CD4-positive, alpha-beta T cell treated with Interleukin-15 for 1 hour (primary cell): Measurements from ENCODE around the gene ARHGAP19.

ENCODE experiments used
- DNase-seq: peaks from one replicate; pipeline ENCODE4 v3.0.0-alpha.2; 2020

The ARHGAP19 gene

DNA sequence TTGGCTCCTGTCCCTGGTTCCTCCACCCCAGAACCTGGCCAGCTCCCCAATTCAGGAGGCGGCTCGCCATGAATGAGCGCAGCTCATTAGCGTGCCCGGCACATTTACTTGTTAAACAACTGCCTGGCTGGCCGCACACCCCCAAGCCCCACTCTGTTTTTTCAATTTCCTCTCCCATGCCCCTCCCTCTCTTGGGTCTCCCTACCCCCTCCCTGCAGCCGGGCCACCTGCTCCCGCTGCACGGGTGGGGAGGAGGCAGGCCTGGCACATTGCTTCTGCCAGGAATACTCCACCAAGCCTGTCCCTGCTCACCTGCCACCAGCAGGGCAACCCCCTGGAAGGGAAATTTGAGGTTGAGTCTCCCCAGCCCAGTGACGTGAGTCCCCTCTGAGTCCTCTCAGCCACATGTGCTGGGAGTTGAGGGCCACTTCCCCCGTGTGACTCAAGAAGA, 104.2 kb downstream of the ARHGAP19 start:
- no peak for DNase-seq

DNA sequence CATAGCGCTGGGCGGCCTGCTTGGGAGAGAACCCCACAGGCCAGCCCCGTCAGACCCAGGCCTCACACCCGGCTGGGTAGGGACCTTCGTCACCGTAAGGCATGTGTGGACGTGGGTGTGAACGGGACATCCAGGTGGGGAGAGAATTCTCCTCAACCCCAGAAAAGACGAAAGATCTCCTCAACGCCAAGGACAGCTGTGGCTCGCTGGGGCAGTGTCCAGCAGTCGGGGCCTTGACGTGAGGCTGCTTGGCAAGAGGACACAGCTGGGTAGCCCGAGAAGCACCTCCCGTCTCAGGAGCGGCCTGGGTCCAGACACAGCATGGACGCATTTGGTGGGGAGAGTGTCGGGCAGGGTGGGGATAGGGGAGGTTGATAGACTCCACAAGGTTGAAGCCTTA, 105.5 kb downstream of the ARHGAP19 start:
- no peak for DNase-seq

DNA sequence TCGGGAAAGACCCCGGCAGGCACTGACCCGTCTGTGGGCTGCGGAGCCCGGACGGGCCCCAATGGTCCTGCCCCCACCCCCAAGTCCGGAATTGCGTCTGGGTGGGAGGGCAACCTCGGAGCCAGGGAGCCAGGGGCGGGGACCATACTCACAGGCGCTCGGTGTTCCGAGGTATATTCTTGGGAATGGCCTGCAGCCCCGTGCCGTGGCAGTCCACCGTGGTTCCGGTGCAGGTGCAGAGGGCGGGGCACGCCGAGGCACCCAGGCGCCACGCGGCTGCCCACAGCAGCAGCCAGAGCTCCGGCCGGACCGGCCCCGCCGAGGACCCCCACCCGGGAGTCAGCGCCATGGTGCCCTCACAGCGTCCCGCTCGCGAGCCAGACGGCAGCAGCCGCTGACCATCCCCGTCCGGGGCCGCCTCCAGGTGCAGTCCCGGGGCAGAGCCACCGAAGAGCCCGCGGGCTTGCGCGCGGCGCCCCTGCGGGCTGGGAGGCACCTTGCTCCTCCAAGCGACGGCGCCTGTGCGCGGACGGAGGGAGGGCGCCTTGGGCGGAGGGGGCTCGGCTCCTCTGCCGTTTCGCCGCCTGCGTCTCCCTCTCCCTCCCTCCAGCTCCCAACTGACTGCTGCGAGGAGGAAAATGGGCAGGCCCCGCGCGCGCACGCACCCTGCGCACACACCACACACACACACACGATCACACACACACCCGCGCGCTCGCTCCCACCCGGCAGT, 106.9 kb downstream of the ARHGAP19 start, which contains the start of gene SLIT1:
TSS of gene SLIT1 (minus strand) at position 634 of the 733 bp plus-strand sequence. CDS start at position 349, 285 bp downstream.
- no peak for DNase-seq

GRCh38 chr10:97184971-97185325, 107.5 kb downstream of the ARHGAP19 start:
- DNase-seq: no peak

DNA sequence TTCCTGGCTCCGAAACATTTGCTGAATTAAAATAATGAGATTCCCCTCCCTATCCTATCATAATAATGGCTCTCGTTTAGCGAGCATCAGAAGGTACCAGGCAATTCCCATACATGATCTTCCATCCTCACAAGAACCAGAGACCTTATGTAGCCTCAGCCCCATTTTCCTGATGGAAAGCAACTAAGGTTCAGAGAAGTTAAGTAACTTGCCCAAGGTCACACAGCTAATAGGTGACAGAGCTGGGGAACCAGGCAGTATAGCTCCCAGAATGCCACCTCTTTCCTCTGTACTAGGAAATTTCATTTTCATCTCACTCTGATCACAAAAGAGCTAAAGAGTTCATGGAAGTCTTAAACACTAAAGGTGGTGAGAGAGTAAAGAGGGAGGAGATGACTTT, 109.1 kb downstream of the ARHGAP19 start:
- DNase-seq: no peak

DNA sequence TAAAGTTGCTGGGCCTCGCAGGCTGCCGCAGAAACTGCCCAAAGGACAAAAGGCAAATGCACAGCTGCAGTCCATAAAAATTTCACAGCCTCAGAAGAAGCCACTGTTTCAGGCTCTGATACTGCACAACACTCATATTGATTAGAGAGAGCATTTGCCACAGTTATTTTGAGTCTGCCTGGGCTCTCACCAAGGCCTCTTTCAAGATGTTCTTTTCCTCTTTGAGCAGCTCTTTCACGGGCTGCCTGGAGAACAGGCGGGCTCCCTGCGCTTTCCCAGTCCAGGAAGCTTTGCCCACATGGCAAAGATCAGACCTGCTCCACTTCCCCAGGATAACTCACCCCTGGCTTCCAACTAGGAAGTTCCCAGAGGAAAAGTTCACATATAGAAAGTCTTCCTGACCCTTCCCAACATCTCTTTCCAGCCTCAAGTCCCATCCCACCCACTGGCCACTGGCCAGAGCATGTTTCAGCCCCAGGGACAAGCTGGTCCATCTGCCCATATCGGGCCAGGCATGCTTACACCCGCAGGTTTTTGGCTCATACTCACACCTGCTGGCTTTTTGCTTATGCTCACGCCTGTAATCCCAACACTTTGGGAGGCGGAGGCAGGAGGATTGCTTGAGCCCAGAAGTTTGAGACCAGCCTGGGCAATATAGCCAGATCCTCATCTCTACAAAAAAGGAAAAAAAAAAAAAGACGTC, 110.0 kb downstream of the ARHGAP19 start:
- no peak for DNase-seq

DNA sequence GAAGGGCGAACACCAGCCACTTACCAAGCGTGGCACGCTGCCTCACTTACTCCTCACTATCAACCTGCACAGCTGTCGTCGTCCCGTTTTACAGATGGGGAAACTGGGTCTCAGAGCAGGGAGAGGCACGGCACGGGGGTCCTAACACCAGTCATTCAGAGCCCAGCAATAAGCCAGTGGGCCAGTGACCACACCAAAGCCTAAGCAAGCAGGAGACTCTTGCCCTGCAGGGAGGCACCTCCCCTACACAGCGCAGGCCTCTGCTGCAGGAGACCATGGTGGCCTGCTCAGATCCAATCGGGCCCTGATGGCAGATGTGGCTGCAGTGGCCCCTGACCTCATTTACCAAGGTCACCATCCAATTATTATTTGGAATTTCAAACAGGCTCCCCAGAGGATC, 111.5 kb downstream of the ARHGAP19 start:
- no peak for DNase-seq

GRCh38 chr10:97180363-97180755, 112.1 kb downstream of the ARHGAP19 start:
- DNase-seq: no peak

- no peak for DNase-seq
Measured at GRCh38 chr10:97179731-97180362, 112.6 kb downstream of the ARHGAP19 start.

- DNase-seq: no peak
Measured at GRCh38 chr10:97179311-97179710, 113.1 kb downstream of the ARHGAP19 start.

DNA sequence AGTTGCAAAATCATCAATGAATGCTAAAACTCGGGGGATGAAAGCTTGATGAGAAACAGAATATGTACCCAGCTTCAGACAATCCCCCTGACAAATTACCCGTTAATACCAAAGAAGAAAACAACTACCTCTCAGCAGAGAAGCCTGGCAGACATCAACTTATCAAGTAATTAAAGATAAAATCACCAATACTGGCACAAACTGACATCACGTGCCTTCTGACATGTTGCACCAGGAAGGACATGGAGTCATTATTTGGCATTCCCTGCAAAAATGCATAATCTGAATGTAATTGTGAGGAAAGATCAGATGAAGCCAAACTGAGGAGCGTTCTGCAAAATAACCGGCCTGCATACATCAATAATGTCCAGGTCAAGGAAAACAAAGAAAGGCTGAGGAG, 114.4 kb downstream of the ARHGAP19 start:
- DNase-seq: no peak

DNA sequence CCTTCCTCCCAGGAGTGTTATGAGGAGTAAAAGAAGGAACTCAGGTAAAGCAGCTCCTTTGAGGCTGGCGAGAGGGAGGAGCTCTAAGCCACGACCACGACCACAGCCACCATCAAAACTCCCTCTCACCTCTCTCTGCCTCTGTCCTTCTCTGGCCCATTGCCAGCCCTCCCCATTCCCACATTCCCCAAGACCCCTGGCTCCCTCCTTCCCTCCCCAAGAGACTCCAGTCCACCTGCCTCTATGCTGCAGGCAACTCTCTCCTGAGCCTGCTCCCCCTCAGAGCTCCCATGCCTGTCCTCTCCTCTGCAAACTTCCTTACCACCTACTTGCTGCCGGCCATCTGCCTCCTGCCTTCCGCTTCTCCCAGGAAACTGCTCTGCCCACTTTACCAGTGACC, 116.2 kb downstream of the ARHGAP19 start:
- DNase-seq: no peak

- no peak for DNase-seq
Measured at GRCh38 chr10:97175586-97175985, 116.9 kb downstream of the ARHGAP19 start.

DNA sequence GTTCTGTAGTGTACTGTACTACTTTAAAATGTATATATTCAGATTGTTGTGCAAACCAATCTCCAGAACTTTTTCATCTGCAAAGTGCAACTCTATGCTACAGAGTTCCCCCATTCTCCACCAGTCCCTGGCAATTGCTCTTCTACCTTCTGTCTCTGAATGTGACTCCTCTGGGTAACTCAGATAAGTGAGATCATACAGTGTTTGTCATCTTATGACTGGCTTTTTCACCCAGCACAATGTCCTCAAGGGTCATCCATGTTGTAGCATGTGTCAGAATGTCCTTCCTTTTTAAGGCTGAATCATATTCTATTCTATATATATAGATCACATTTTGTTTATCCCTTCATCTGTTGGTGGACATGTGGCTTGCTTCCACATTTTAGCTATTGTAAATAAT, 117.5 kb downstream of the ARHGAP19 start:
- no peak for DNase-seq

DNA sequence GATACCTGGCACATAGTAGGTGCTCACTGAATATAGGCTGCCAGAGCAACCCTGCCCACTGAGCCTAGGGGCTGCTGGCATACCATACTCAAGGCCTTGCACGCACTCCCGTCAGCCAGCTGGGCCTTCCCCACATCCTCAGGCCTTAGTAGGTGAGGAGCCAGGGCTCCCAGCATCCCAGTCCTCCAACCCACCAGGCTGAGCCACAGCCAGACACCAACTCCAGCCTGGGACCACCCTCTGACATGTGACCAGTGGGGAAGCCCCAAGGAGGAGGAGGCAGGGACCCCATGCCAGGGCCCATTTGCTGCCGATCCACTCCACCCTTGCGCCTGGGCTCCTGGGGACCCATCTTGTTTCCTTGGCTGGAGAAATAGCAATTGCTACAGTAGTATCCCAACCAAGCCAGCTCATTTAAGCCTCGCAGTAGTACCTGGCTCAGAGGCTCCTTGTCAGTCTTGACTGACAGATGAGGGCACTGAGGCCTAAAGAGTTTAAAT, 118.1 kb downstream of the ARHGAP19 start:
- no peak for DNase-seq

- no peak for DNase-seq
Measured at GRCh38 chr10:97173036-97173435, 119.4 kb downstream of the ARHGAP19 start.
